HCT116 (cell line): Measurements from ENCODE around the gene EEPD1. TPM values are rescaled to one million over a fixed set of nuclear protein-coding genes. Genes with fewer than 3 reads are reported as not detected.

Experiments used
- ATAC-seq: fragments of 200-7000 bp; cut with Tn5 transposase; 2 replicates; pipeline ENCODE4 v1.9.1; 2020; ENCODE audit warnings: mild to moderate bottlenecking, moderate library complexity
- BruUV-seq: library from RNA; stranded (reverse); fragments of 400-500 nt; replicated peaks from 2 replicates; lab custom pipeline; 2021; lab: Mats Ljungman, UMichigan
- CTCF ChIA-PET: fragments of 300-600 bp; sonication (Branson Sonifier 250); formaldehyde crosslinking; loops from one replicate; lab custom pipeline; 2021; ENCODE audit warnings: antibody characterized with exemption; lab: Charles Lee
- POLR2A ChIA-PET: fragments of 300-600, 350-600 bp; sonication (Branson Sonifier 250); formaldehyde crosslinking; loops from one replicate; lab custom pipeline; 2021; ENCODE audit warnings: antibody characterized with exemption; lab: Charles Lee
- RAD21 ChIA-PET, 2 experiments: fragments of 300-600 bp; sonication (Branson Sonifier 250); formaldehyde crosslinking; loops; one replicate each; lab custom pipeline; 2023; ENCODE audit warnings: low total read pairs in 2 of 2; ENCODE audit not compliant: uncharacterized antibody in 2 of 2, unreplicated experiment in 2 of 2, low non-redundant PET in 1 of 2; lab: Charles Lee
- DNase-seq: peaks from one replicate; pipeline ENCODE4 v3.0.0-alpha.2; 2010; ENCODE audit warnings: low read depth, low spot score
- H2AFZ ChIP-seq: fragments of 200-600 bp; shearing (Covaris generic), sonication (generic); 2 replicates; pipeline ENCODE4 v1.6.1; 2017; ENCODE audit warnings: low read depth, mixed run types, mixed read lengths, antibody characterized with exemption, low read length; ENCODE audit not compliant: poor library complexity, severe bottlenecking
- H3K27ac ChIP-seq: 2 replicates; pipeline ENCODE4 v1.5.1; 2012; ENCODE audit warnings: low read depth, low read length
- H3K27me3 ChIP-seq: fragments of 200-600 bp; sonication (generic); 2 replicates; pipeline ENCODE4 v1.6.1; 2016; ENCODE audit warnings: mixed run types, low read length, mixed read lengths; ENCODE audit not compliant: insufficient read depth
- H3K36me3 ChIP-seq, 2 experiments: fragments of 200-500 bp in 1 of 2; fragments of 200-600 bp in 1 of 2; sonication (Bioruptor generic) in 1 of 2; sonication (generic) in 1 of 2; 2 replicates each; pipeline versions ENCODE4 v1.5.1 to v1.6.1; 2014 to 2016; ENCODE audit warnings: low read length in 2 of 2, inconsistent platforms in 1 of 2, mixed read lengths in 1 of 2, mixed run types in 1 of 2; ENCODE audit not compliant: insufficient read depth in 2 of 2, control insufficient read depth in 1 of 2
- H3K4me1 ChIP-seq, 2 experiments: fragments of 200-600 bp in 1 of 2; sonication (generic) in 1 of 2; 2 replicates each; pipeline versions ENCODE4 v1.5.1 to v1.6.1; 2012 to 2017; ENCODE audit warnings: low read length in 2 of 2, inconsistent platforms in 1 of 2, mild to moderate bottlenecking in 1 of 2, mixed read lengths in 1 of 2, mixed run types in 1 of 2, moderate library complexity in 1 of 2; ENCODE audit not compliant: insufficient read depth in 2 of 2, control insufficient read depth in 1 of 2
- H3K4me2 ChIP-seq: fragments of 200-600 bp; sonication (generic); 2 replicates; pipeline ENCODE4 v1.6.1; 2017; ENCODE audit warnings: mixed run types, low read length, mixed read lengths
- H3K4me3 ChIP-seq, 2 experiments: fragments of 200-600 bp in 1 of 2; sonication (generic) in 1 of 2; replicated peaks in 1 of 2; 2 replicates each; pipeline ENCODE4 v1.5.1; 2011 to 2016; ENCODE audit warnings: low read length in 2 of 2, control low read depth in 1 of 2, low read depth in 1 of 2, mild to moderate bottlenecking in 1 of 2, mixed read lengths in 1 of 2, mixed run types in 1 of 2
- H3K79me2 ChIP-seq: fragments of 200-600 bp; sonication (generic); 2 replicates; pipeline ENCODE4 v1.6.1; 2017; ENCODE audit warnings: mild to moderate bottlenecking, mixed run types, low read length, moderate library complexity, mixed read lengths; ENCODE audit not compliant: insufficient read depth
- H3K9ac ChIP-seq: fragments of 200-600 bp; sonication (generic); 2 replicates; pipeline ENCODE4 v1.6.1; 2016; ENCODE audit warnings: low read length, mixed read lengths
- H3K9me2 ChIP-seq: fragments of 200-600 bp; sonication (generic), shearing (Covaris generic); 2 replicates; pipeline ENCODE4 v1.6.1; 2017; ENCODE audit warnings: mixed run types, mild to moderate bottlenecking, moderate library complexity; ENCODE audit not compliant: insufficient read depth
- H3K9me3 ChIP-seq, 2 experiments: fragments of 200-500 bp in 1 of 2; fragments of 200-600 bp in 1 of 2; sonication (Bioruptor generic) in 1 of 2; sonication (generic) in 1 of 2; 2 replicates each; pipeline ENCODE4 v1.6.1; 2014 to 2017; ENCODE audit warnings: low read length in 2 of 2, mixed read lengths in 2 of 2, inconsistent platforms in 1 of 2, low read depth in 1 of 2, mild to moderate bottlenecking in 1 of 2, mixed run types in 1 of 2, moderate library complexity in 1 of 2; ENCODE audit not compliant: control insufficient read depth in 1 of 2, insufficient read depth in 1 of 2
- H4K20me1 ChIP-seq: fragments of 200-600 bp; sonication (generic), shearing (Covaris generic); 2 replicates; pipeline ENCODE4 v1.6.1; 2017; ENCODE audit warnings: mixed run types, mild to moderate bottlenecking, moderate library complexity; ENCODE audit not compliant: insufficient read depth
- CBX3 ChIP-seq: IDR thresholded peaks from 2 replicates; pipeline ENCODE4 v1.6.1; 2012; ENCODE audit warnings: low read depth
- EGR1 ChIP-seq: IDR thresholded peaks from 2 replicates; pipeline ENCODE4 v1.6.1; 2012; ENCODE audit warnings: low read depth
- ELF1 ChIP-seq: IDR thresholded peaks from 2 replicates; pipeline ENCODE4 v1.6.1; 2012; ENCODE audit warnings: low read depth, borderline replicate concordance
- EZH2 ChIP-seq: fragments of 200-600 bp; sonication (generic); IDR thresholded peaks from 2 replicates; pipeline ENCODE4 v1.6.1; 2017; ENCODE audit warnings: antibody characterized with exemption, mixed run types
- EZH2phosphoT487 ChIP-seq: fragments of 200-600 bp; IDR thresholded peaks from 2 replicates; pipeline ENCODE4 v1.6.1; 2018; ENCODE audit warnings: antibody characterized with exemption, borderline replicate concordance
- FOSL1 ChIP-seq: IDR thresholded peaks from 2 replicates; pipeline ENCODE4 v1.6.1; 2012; ENCODE audit warnings: low read depth
- JUND ChIP-seq: IDR thresholded peaks from 2 replicates; pipeline ENCODE4 v1.6.1; 2012
- POLR2A ChIP-seq: IDR thresholded peaks from 2 replicates; pipeline ENCODE4 v1.7.0; 2011; ENCODE audit warnings: borderline replicate concordance; ENCODE audit not compliant: insufficient read depth, insufficient read length; ENCODE audit errors: extremely low read depth
- POLR2AphosphoS5 ChIP-seq: IDR thresholded peaks from 2 replicates; pipeline ENCODE4 v1.6.1; 2011; ENCODE audit warnings: mild to moderate bottlenecking, low read depth, low read length, moderate library complexity
- RAD21 ChIP-seq: IDR thresholded peaks from 2 replicates; pipeline ENCODE4 v1.6.1; 2012; ENCODE audit warnings: low read depth, mild to moderate bottlenecking
- REST ChIP-seq: IDR thresholded peaks from 2 replicates; pipeline ENCODE4 v1.6.1; 2012; ENCODE audit warnings: low read depth
- SIN3A ChIP-seq: IDR thresholded peaks from 2 replicates; pipeline ENCODE4 v1.6.1; 2012; ENCODE audit warnings: low read depth
- SRF ChIP-seq: IDR thresholded peaks from 2 replicates; pipeline ENCODE4 v1.6.1; 2012; ENCODE audit warnings: low read depth
- TCF7L2 ChIP-seq: IDR thresholded peaks from 2 replicates; pipeline ENCODE4 v1.7.0; 2011; ENCODE audit warnings: borderline replicate concordance, inconsistent platforms; ENCODE audit not compliant: insufficient read depth, insufficient read length; ENCODE audit errors: extremely low read depth
- YY1 ChIP-seq: IDR thresholded peaks from 2 replicates; pipeline ENCODE4 v1.6.1; 2011; ENCODE audit warnings: low read length, low read depth, moderate library complexity, mild to moderate bottlenecking; ENCODE audit not compliant: insufficient replicate concordance; ENCODE audit errors: extremely low read depth
- ZFX ChIP-seq: fragments of 450-650 bp; IDR thresholded peaks from 2 replicates; pipeline ENCODE4 v1.6.1; 2017
- ZNF274 ChIP-seq: fragments of 200-500 bp; sonication (Bioruptor generic); IDR thresholded peaks from 2 replicates; pipeline ENCODE4 v1.6.1; 2014; ENCODE audit warnings: mild to moderate bottlenecking, low read depth, low read length, inconsistent platforms
- intact Hi-C: fragments of 100-400 bp; cut with micrococcal nuclease; formaldehyde crosslinking; loops from 2 replicates; pipeline ENCODE4 v1.10.0; 2022
- total RNA-seq: library from RNA; stranded (reverse); gene quantifications from one replicate; pipeline ENCODE4 v1.2.1, GENCODE V29; 2021; ENCODE audit not compliant: unreplicated experiment
- TF ChIP-seq, protein P1 (sequence below): IDR thresholded peaks from 2 replicates; pipeline ENCODE4 v1.6.1; 2012
- TF ChIP-seq, protein P2 (sequence below): IDR thresholded peaks from 2 replicates; pipeline ENCODE4 v1.6.1; 2012
- TF ChIP-seq, protein P3 (sequence below): IDR thresholded peaks from 2 replicates; pipeline ENCODE4 v1.6.1; 2011; ENCODE audit warnings: mild to moderate bottlenecking, low read length, moderate library complexity; ENCODE audit not compliant: insufficient replicate concordance; ENCODE audit errors: extremely low read depth

EEPD1 gene
- total RNA-seq, 1 experiment from 2014 or later: 4.2 TPM

- Histone ChIP-seq H3K4me3 (no peak overlapping the region), H3K9me3 (no peaks in the 10 kb centered on the region), H3K9me2 (no peaks in the 10 kb centered on the region), H3K27me3 (no peaks in the 10 kb centered on the region), H3K4me1 (peaks cover 24 to 33% of the 10 kb centered on the region in 2 experiments), H3K27ac (no peak overlapping the region), H4K20me1 (no peaks in the 10 kb centered on the region)
- ChIA-PET RAD21 (no interaction called here), POLR2A (interaction anchor here (1.2 kb wide), 1 partner anchor 13 kb away, joined by 3 read pairs; no protein-coding TSS in a partner anchor), CTCF (interaction anchor here (1.2 kb wide), 1 partner anchor 15 kb away, joined by 3 read pairs; no protein-coding TSS in a partner anchor)
- no peak for DNase-seq
- no TSS peak for BruUV-seq
- no peak for ATAC-seq
- TF ChIP-seq EGR1: no peak
- TF ChIP-seq SRF: no peak
- TF ChIP-seq ZNF274: no peak
- TF ChIP-seq, protein P1, sequence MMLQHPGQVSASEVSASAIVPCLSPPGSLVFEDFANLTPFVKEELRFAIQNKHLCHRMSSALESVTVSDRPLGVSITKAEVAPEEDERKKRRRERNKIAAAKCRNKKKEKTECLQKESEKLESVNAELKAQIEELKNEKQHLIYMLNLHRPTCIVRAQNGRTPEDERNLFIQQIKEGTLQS: no peak
- TF ChIP-seq, protein P2, sequence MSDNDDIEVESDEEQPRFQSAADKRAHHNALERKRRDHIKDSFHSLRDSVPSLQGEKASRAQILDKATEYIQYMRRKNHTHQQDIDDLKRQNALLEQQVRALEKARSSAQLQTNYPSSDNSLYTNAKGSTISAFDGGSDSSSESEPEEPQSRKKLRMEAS: no peak
- no peak for TF ChIP-seq REST
- no peak for TF ChIP-seq FOSL1
- TF ChIP-seq JUND: no peak
- TF ChIP-seq EZH2: no peak
- TF ChIP-seq YY1: no peak
- TF ChIP-seq EZH2phosphoT487: no peak
- TF ChIP-seq, protein P3, sequence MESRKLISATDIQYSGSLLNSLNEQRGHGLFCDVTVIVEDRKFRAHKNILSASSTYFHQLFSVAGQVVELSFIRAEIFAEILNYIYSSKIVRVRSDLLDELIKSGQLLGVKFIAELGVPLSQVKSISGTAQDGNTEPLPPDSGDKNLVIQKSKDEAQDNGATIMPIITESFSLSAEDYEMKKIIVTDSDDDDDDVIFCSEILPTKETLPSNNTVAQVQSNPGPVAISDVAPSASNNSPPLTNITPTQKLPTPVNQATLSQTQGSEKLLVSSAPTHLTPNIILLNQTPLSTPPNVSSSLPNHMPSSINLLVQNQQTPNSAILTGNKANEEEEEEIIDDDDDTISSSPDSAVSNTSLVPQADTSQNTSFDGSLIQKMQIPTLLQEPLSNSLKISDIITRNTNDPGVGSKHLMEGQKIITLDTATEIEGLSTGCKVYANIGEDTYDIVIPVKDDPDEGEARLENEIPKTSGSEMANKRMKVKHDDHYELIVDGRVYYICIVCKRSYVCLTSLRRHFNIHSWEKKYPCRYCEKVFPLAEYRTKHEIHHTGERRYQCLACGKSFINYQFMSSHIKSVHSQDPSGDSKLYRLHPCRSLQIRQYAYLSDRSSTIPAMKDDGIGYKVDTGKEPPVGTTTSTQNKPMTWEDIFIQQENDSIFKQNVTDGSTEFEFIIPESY: no peak
- TF ChIP-seq ELF1: no peak
- TF ChIP-seq CBX3: no peak
- no peak for TF ChIP-seq SIN3A
- no peak for TF ChIP-seq ZFX
- TF ChIP-seq POLR2AphosphoS5: no peak
- no peak for TF ChIP-seq POLR2A
- no peak for TF ChIP-seq TCF7L2
- no peak for TF ChIP-seq RAD21
- TF ChIP-seq, all 23 proteins: peak for 0
- Histone ChIP-seq H3K36me3 (no peaks in the 10 kb centered on the region), H3K4me2 (no peak overlapping the region), H2AFZ (no peak overlapping the region), H3K79me2 (no peaks in the 10 kb centered on the region), H3K9ac (no peak overlapping the region)
- intact Hi-C loops: no loop called here
Measured at GRCh38 chr7:36277249-36277542, 124.1 kb downstream of the EEPD1 start.
